Lower leg skin (tissue), 4 donors: ENCODE results near the gene S100A1. TPM values are rescaled to one million over a fixed set of nuclear protein-coding genes. Genes with fewer than 3 reads are reported as not detected.
A peak's percentile ranks its signal among the peaks of the same experiment; 100 is the strongest.

ENCODE experiments used
- DNase-seq, 2 donors: peaks; one replicate each; pipeline ENCODE4 v3.0.0-alpha.2; 2019; ENCODE audit warnings: low spot score in 2 of 2
- H3K4me3 ChIP-seq: fragments of 200-600 bp; sonication (generic); 2 replicates; pipeline ENCODE4 v1.5.1; 2017; ENCODE audit warnings: mild to moderate bottlenecking, low read depth; ENCODE audit not compliant: poor library complexity, severe bottlenecking
- POLR2A ChIP-seq, 2 donors: fragments of 450-650 bp; IDR thresholded peaks; one replicate each; pipeline ENCODE4 v1.6.1; 2016 to 2017; ENCODE audit warnings: antibody characterized with exemption in 2 of 2, mild to moderate bottlenecking in 1 of 2, moderate library complexity in 1 of 2
- WGBS, 2 donors: methylation state at CpG; one replicate each; pipeline ENCODE4 v1.1.5; 2018; 5-methylcytosine and 5-hydroxymethylcytosine counted together
- intact Hi-C: fragments of 100-400 bp; cut with DNase I; formaldehyde crosslinking; loops from one replicate; pipeline ENCODE4 v1.15.0; 2023; ENCODE audit warnings: low total_unique reads
- total RNA-seq, 4 donors: library from RNA; depleted of rRNA; stranded (reverse); fragments of >200 nt; gene quantifications; one replicate each; pipeline ENCODE4 v1.1.0, GENCODE V29; 2016
- TF ChIP-seq, protein P1 (sequence below), 3 donors: fragments of 450-650 bp; IDR thresholded peaks; one replicate each; pipeline ENCODE4 v1.5.1; 2016; ENCODE audit warnings: antibody characterized with exemption in 3 of 3, mild to moderate bottlenecking in 3 of 3, moderate library complexity in 2 of 3

S100A1 gene
- total RNA-seq, 4 donors from 2014 or later: 8.7 to 33.5 (median 23.8) TPM

DNA sequence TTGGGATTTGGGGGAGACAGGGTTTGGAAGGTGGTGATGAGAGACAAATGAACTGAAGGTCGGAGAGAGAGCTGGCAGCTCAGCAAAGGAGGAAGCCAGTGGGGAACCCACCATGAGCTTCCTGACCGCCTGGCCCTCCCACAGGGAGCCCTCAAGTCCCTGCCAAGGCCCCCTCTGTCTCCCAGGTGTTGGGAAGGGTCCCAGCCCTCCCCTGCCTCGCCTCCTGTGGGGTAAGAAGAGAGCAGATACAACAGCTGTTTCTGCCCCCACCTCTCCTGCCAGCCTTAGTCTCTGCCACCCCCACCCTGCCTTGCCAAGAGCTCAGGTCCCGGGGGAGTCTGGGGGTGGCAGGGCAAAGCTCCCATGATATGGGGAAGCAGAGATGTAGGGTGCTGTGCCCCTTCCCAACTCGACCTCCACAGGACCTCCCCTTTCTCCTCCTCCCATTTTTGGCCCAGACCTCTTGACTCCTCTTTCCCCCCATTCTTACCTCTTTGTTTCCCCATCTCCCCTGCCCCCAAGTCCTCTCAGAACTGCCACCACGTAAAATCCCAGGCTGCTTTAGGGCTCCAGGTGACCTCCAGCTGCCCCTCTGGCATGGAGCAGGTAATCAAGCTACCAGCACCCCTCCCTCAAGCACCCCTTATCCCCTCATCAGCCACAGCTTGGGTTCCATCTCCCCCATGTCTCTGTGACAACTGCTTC lies 556 bp downstream of the S100A1 start:
- WGBS, 2 donors: 80 to 82% methylated on average over 6 of the region's 6 CpGs
- peak in 1 of 2 donors; percentile 85 for DNase-seq
- H3K4me3 ChIP-seq: no peak overlapping the region
- intact Hi-C loops: loop anchor here (10.0 kb wide), 1 partner anchor 94 kb away; the partner anchor contains the start of gene S100A6
- TF ChIP-seq POLR2A (IDR thresholded peaks at IDR 0.05): no peak
- TF ChIP-seq, protein P1, sequence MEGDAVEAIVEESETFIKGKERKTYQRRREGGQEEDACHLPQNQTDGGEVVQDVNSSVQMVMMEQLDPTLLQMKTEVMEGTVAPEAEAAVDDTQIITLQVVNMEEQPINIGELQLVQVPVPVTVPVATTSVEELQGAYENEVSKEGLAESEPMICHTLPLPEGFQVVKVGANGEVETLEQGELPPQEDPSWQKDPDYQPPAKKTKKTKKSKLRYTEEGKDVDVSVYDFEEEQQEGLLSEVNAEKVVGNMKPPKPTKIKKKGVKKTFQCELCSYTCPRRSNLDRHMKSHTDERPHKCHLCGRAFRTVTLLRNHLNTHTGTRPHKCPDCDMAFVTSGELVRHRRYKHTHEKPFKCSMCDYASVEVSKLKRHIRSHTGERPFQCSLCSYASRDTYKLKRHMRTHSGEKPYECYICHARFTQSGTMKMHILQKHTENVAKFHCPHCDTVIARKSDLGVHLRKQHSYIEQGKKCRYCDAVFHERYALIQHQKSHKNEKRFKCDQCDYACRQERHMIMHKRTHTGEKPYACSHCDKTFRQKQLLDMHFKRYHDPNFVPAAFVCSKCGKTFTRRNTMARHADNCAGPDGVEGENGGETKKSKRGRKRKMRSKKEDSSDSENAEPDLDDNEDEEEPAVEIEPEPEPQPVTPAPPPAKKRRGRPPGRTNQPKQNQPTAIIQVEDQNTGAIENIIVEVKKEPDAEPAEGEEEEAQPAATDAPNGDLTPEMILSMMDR (IDR thresholded peaks at IDR 0.05): no peak

- intact Hi-C loops: loop anchor here (10.0 kb wide), 1 partner anchor 95 kb away; the partner anchor contains the start of gene S100A6
- no peak for DNase-seq
- TF ChIP-seq, protein P1 (IDR thresholded peaks at IDR 0.05): no peak
- TF ChIP-seq POLR2A (IDR thresholded peaks at IDR 0.05): no peak
- WGBS, 2 donors: 79 to 85% methylated on average over 5 of the region's 5 CpGs
- H3K4me3 ChIP-seq: no peak overlapping the region
Measured at GRCh38 chr1:153629343-153629665, 1.1 kb downstream of the S100A1 start.

DNA sequence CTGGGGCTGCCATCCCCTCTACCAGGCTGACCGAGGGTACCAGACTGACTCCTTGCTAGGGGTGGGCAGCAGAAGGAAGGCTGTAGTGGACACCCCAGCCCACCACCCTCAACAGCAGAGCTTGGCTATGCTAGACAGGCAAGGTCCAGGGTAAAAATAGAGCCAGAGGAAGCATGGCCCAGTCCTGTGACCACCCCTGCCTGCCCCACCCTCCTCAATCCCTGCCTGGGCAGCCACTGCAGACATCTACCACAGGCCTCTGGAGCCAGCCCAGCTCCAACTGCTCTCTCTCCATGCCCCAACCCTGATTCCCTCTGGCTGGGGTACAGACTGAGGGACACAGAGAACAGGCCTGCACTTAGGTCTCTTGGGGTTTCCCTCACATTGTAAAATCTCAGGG lies 1.7 kb downstream of the S100A1 start:
- WGBS, 2 donors: 78 to 86% methylated on average over 1 of the region's 1 CpG
- TF ChIP-seq POLR2A (IDR thresholded peaks at IDR 0.05): no peak
- TF ChIP-seq, protein P1 (IDR thresholded peaks at IDR 0.05): no peak
- no peak overlapping the region for H3K4me3 ChIP-seq
- DNase-seq: no peak
- intact Hi-C loops: loop anchor here (10.0 kb wide), 1 partner anchor 95 kb away; the partner anchor contains the start of gene S100A6

DNA sequence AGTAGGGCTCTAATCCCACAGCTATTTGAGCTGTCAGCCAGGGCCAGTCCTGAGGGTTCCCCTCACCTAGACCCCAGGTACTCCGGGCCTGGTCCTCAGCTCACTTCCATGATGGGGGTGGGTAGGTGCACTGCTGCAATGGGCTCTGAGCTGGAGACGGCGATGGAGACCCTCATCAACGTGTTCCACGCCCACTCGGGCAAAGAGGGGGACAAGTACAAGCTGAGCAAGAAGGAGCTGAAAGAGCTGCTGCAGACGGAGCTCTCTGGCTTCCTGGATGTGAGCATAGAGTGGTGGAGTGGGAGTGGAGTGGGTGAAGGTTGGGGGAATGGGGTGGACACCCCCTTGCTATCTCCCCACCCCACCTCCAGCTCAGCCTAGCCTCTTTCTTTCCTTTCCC lies 2.1 kb downstream of the S100A1 start:
- no peak for DNase-seq
- intact Hi-C loops: no loop called here
- 85 to 86% methylated on average over 7 of the region's 7 CpGs for WGBS, 2 donors

DNA sequence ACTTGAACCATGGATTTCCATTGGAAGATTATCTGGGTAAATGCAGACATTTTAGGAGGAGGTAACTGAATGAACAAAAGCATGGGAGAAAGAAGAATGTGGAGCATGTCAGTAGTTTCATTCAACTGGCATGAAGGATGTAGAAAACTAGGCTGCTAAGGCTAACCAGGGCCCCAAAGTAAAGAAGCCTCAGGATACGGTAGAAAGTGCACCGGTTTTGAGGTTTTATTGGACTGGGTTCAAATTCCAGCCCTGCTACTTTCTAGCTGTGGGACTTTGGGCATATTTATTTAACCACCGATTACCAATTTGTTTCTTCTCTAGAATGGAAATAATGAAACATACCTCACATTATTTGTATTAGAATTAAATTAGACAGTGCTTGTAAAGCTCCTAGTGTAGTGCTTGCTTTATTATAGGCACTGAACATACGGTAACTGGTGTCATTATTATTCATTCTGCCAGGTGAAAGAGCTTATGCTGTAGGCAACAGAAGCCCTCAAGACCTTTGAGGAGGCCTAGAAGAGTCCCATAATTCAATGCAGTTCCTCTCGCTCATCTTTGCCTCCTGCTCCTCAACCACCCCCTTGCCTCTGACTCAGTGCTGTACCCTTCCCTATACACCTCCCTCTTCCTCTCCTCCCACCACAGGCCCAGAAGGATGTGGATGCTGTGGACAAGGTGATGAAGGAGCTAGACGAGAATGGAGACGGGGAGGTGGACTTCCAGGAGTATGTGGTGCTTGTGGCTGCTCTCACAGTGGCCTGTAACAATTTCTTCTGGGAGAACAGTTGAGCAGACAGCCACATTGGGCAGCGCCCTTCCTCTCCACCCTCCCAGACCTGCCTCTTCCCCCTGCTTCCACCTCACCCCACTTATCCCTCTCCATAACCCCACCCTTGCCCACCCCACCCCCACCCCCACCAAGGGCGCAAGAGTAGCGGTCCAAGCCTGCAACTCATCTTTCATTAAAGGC lies 3.1 kb downstream of the S100A1 start:
- no peak for DNase-seq
- 75 to 80% methylated on average over 10 of the region's 10 CpGs for WGBS, 2 donors
- TF ChIP-seq, protein P1 (IDR thresholded peaks at IDR 0.05): no peak
- no peak for TF ChIP-seq POLR2A (IDR thresholded peaks at IDR 0.05)
- intact Hi-C loops: no loop called here
- no peak overlapping the region for H3K4me3 ChIP-seq

More for the DNA sequence above, 2.1 kb downstream of the S100A1 start:
- H3K4me3 ChIP-seq: no peak overlapping the region
- TF ChIP-seq, protein P1 (IDR thresholded peaks at IDR 0.05): no peak
- TF ChIP-seq POLR2A (IDR thresholded peaks at IDR 0.05): no peak
